ENCODE results near the gene SLC16A9.
A peak's percentile ranks its signal among the peaks of the same experiment; 100 is the strongest.

Gene SLC16A9

DNA sequence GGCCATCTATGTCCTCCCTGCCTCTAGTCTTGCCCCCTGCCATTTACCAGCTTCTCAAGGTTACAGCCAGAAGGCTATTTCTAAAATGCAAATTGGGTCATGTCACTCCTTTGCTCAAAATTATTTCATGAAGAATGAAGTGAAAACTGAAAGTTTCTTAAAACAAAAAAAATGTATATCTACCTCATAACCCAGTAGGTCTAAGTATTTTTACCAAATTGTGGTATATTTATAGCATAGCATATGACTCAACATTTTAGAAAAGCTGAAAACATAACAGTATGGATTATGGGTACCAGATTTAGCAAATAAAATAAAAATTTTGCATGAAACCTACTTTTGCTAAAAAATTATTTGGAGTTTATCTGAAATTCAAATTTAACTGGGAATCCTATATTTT, 78.4 kb downstream of the SLC16A9 start:
- no peak for DNase-seq (ENCODE audit: low read depth in 2 of 3, low spot score in 1 of 3)

GRCh38 chr10:59628965-59629364, 80.7 kb downstream of the SLC16A9 start:
- DNase-seq (ENCODE audit: low read depth in 2 of 3, low spot score in 1 of 3): no peak

- DNase-seq (ENCODE audit: low read depth in 2 of 3, low spot score in 1 of 3): no peak
Measured at GRCh38 chr10:59628456-59628855, 81.2 kb downstream of the SLC16A9 start.

- DNase-seq (ENCODE audit: low read depth in 2 of 3, low spot score in 1 of 3): no peak
Measured at GRCh38 chr10:59627366-59628018, 82.2 kb downstream of the SLC16A9 start.

GRCh38 chr10:59626523-59626869, 83.2 kb downstream of the SLC16A9 start:
- no peak for DNase-seq (ENCODE audit: low read depth in 2 of 3, low spot score in 1 of 3)

DNA sequence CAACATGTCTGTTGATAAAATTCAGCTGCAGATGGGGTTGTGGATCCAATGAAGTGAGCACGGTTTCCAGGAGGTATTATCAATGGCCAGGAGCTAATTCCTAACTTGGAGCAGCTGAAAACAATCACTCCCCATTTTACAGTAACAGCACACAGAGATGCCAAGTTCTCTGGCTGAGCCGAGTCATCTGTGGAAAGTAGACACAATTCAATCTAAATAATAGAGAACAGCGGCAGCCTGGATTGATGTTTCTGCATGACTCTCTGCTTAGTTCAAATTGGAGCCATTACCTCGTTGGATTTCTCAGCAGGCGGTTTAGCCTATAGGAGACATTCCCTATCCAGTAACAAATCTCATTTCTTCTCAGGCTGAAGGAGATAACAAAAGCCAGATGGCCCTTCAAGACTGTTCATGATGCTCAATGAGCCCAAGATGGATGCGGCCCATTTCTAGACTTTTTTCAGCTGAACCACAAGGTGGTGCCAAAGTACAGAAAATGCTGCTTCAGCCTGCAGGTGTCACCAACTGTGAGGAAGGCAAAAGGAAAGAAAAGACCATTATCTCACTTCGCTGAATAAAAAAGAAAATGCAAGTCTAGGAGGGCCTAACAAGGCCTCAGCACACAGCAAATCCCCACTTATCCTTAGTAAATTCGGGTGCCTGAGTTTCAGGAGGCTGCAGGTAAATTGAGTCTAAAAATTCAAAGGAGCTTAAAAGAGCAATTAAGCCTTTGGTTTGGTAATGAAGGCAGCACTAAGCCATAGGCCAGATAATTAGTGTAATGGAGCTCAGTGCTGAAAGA, 83.7 kb downstream of the SLC16A9 start:
- DNase-seq (ENCODE audit: low read depth in 2 of 3, low spot score in 1 of 3): peak in 1 of 3 donors; percentile 47

DNA sequence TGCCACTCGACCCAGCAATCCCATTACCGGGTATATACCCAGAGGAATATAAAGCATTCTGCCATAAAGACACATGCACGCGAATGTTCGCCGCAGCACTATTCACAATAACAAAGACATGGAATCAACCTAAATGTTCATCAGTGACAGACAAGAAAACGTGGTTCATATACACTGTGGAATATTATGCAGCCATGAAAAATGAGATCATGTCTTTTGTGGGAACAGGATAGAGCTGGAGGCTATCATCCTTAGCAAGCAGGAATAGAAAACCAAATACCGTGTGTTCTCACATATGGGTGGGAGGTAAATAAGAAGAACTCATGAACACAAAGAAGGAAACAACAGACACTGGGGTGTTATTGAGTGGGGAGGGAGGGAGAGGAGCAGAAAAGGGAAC, 84.7 kb downstream of the SLC16A9 start:
- no peak for DNase-seq (ENCODE audit: low read depth in 2 of 3, low spot score in 1 of 3)

DNA sequence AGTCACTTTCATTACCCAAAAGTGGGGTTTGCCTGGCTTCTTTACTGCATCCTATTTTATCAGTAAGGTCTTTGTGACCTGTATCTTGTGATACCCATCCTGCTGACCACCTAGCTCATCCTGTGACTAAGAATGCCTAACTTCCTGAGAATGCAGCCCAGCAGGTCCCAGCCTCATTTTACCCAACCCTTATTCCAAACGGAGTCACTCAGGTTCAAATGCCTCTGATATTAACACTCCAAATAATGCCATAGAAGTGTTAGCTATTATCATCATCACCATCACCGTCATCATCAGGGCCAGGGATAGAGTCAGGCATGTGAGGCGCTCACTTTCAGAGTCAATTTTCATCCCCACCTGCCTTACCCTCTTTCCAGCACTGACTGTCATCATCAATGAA, 85.5 kb downstream of the SLC16A9 start:
- no peak for DNase-seq (ENCODE audit: low read depth in 2 of 3, low spot score in 1 of 3)

DNA sequence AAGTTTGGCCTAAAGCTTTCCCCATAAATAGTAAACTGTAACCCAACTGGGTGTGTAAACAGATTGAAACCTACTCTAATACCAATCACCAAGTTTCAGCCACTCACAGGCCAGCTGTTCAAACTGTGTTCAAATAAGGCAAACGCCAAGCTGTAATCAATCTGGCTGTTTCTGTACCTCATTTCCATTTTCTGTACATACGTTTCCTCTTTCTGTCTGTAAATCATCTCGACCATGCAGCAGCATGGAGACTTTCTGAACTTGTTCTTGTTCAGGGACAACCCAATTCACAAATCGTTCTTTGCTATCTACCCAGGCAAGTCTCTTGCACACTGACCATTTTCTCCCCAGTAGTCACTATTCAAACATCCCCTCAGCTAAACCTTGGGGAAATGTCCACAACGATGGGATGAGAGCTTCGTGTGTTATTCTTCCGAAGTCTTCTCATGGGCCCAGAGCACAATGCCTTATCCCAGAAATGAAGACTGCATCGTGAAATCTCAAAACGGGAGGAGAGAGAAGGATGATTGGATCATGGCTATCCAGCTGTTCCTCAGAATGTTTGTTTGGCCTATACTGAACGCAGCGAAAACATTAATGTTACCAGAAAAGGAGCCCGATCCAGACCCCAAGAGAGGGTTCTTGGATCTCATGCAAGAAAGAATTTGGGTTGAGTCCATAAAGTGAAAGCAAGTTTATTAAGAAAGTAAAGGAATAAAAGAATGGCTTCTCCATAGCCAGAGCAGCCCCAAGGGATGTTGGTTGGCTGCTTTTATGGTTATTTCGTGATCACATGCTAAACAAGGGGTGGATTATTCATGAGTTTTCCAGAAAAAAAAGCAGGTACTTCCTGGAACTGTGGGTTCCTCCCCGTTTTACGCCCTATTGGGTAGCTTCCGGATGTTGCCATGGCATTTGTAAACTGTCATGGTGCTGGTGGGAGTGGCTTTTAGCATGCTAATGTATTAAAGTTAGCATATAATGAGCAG, 86.2 kb downstream of the SLC16A9 start:
- no peak for DNase-seq (ENCODE audit: low read depth in 2 of 3, low spot score in 1 of 3)

DNA sequence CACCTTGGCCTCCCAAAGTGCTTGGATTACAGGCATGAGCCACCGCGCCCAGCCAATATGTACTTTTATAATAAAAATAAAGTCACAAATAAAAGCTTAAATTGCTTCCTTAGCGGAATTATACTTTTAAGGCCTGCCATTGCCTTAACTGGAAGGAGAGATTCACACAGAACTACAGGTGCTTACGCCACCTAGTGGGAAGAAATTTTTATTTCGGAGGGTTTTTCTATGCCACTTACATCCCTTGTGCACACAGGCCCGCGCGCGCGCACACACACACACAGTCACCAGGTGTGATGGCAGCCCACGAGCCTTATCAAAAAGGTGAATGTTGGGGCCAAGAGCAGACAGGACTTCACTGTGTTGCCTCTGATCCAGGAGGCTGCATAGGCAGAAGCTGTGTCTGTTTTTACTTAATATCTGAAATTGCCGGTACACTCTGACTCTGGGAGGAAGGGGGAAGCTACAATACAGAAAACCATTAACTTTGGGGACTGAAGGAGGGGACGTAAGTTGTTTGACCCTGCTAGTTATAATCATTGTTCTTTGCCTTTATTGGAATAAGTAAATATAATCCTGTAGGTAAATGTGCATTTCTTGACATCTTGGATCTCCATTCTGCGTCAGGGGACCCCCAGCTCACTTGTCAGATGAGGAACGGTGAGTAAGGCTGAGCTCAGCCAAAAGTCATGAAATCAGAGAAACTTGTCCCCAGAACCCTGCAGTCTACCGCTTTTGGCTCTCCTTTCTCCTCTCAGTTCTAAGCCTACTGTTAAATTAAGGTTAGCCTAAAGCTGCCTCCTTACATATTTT, 87.1 kb downstream of the SLC16A9 start:
- peak in 1 of 3 donors; percentile 39 for DNase-seq (ENCODE audit: low read depth in 2 of 3, low spot score in 1 of 3)

DNA sequence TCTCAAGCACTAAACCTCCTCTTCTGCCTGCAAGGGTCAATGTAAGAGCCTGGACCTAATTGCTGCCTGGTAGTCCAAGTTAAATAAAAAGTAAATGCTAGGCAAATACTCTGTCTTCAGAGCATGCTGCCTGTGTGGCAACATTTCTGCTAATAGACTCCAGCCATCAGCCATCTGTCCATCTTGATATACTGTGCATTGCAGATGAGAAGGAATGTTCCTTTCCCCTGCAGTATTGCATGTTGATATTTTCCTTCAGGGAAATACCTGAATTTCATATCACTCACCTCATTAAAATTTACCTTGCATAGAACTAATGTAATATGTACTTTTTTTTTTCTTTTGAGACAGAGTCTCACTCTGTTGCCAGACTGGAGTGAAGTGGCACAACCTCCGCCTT, 87.9 kb downstream of the SLC16A9 start:
- DNase-seq (ENCODE audit: low read depth in 2 of 3, low spot score in 1 of 3): no peak

DNA sequence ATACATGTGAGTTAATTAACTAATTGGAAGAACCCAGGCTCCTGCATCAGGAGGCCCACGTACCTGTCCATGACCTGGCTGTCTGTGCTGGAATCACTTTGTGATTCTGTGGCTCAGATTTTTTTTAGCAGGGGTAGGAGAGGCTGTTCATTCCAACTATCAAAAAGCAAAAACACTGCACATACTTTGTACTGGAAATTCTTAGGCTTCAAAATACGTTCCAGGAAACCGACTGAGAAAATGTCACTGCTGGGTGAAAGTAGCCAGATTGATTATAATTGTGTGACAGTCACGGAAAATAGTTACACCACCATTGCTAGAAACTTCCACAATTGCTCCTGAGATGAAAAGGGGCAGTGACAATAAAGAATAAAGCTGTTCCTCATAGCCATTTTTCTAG, 91.0 kb downstream of the SLC16A9 start:
- no peak for DNase-seq (ENCODE audit: low read depth in 2 of 3, low spot score in 1 of 3)

DNA sequence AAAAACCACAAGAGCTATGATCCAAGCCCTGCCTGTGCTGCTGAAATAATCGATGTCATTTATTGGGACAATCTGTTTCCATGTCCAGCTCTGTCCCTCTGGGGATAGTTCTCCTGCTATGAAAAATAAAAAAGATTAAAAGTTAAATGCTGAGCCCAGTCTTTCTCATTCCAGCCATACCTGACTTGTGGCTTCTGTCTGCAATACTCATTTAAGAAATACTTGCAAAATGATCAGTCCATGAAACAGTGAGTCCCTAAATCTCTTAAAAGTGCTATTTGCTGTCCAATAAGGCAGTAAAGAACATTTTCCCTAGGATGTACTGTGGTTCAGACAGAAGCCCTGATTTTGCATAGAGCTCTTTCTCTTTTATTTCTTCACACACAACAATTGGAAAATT, 91.7 kb downstream of the SLC16A9 start:
- no peak for DNase-seq (ENCODE audit: low read depth in 2 of 3, low spot score in 1 of 3)

DNA sequence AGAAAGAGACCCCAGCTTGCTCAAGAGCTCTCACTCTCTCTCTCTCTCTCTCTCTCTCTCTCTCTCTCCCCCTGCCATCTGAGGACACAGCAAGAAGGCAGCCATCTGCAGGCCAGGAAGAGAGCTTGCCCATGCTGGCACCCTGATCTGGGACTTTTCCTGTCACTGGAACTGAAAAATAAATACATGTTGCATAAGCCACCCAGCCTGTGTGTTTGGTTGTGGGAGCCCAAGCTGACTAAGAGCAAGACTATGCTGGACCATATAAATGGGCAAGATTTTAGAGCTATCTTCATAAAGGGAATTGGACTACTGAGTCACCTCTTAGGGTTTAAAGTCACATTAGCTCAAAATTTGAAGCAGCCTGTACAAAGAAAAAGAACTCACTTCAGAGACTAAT, 98.6 kb downstream of the SLC16A9 start:
- DNase-seq (ENCODE audit: low read depth in 2 of 3, low spot score in 1 of 3): no peak

DNA sequence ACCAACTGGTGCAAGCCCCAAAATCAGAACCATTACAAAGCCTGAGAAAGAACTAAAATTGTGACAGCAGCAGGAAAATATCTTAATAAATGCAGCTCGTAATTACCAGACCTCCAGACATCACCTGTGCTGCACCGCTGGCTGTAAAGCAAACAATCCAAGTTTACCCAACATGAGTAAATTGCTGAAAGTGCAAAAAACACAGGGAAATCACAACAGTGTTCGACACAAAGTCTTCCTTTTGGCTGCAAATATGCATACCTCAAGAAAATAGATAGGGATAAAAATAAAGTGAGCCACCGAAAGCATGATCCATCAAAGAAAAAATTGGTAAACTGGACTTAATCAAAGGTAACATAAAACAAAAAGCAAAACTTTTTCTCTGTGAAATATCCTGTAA, 101.7 kb downstream of the SLC16A9 start:
- DNase-seq (ENCODE audit: low read depth in 2 of 3, low spot score in 1 of 3): no peak

GRCh38 chr10:59606551-59606961, 103.1 kb downstream of the SLC16A9 start:
- DNase-seq (ENCODE audit: low read depth in 2 of 3, low spot score in 1 of 3): no peak

GRCh38 chr10:59601985-59602384, 107.7 kb downstream of the SLC16A9 start:
- no peak for DNase-seq (ENCODE audit: low read depth in 2 of 3, low spot score in 1 of 3)
